Nephron progenitor cell (in vitro differentiated cells): ENCODE measurements around the gene ITGB5.

Experiments used
- DNase-seq: peaks from one replicate; pipeline ENCODE4 v3.0.0; 2021
- H3K27ac Mint-ChIP-seq: 2 replicates; pipeline ENCODE4 v1.8.0; 2021; ENCODE audit warnings: mild to moderate bottlenecking, moderate library complexity, mixed read lengths
- H3K27me3 Mint-ChIP-seq: 2 replicates; pipeline ENCODE4 v1.8.0; 2021; ENCODE audit warnings: mild to moderate bottlenecking, low read depth, mixed read lengths; ENCODE audit not compliant: poor library complexity
- H3K36me3 Mint-ChIP-seq: 2 replicates; pipeline ENCODE4 v1.8.0; 2021; ENCODE audit warnings: low read depth, mixed read lengths
- H3K4me1 Mint-ChIP-seq: 2 replicates; pipeline ENCODE4 v1.8.0; 2021; ENCODE audit warnings: mixed read lengths
- H3K4me3 Mint-ChIP-seq: 2 replicates; pipeline ENCODE4 v1.8.0; 2021; ENCODE audit warnings: mild to moderate bottlenecking, moderate library complexity, mixed read lengths
- H3K9me3 Mint-ChIP-seq: 2 replicates; pipeline ENCODE4 v1.8.0; 2021; ENCODE audit warnings: mild to moderate bottlenecking, moderate library complexity, mixed read lengths
- TF ChIP-seq, protein P1 (sequence below): fragments of 200-600 bp; sonication (generic); IDR thresholded peaks from 2 replicates; pipeline ENCODE4 v1.5.0; 2021; ENCODE audit warnings: antibody characterized with exemption

Gene ITGB5

GRCh38 chr3:124764746-124765145 lies 122.4 kb downstream of the ITGB5 start:
- Mint-ChIP-seq H3K27me3 (peaks cover under 1% of the 10 kb centered on the region), H3K4me1 (peaks cover 12% of the 10 kb centered on the region), H3K27ac (no peak overlapping the region), H3K9me3 (no peaks in the 10 kb centered on the region), H3K4me3 (no peak overlapping the region), H3K36me3 (peaks cover 18% of the 10 kb centered on the region)
- TF ChIP-seq, protein P1, sequence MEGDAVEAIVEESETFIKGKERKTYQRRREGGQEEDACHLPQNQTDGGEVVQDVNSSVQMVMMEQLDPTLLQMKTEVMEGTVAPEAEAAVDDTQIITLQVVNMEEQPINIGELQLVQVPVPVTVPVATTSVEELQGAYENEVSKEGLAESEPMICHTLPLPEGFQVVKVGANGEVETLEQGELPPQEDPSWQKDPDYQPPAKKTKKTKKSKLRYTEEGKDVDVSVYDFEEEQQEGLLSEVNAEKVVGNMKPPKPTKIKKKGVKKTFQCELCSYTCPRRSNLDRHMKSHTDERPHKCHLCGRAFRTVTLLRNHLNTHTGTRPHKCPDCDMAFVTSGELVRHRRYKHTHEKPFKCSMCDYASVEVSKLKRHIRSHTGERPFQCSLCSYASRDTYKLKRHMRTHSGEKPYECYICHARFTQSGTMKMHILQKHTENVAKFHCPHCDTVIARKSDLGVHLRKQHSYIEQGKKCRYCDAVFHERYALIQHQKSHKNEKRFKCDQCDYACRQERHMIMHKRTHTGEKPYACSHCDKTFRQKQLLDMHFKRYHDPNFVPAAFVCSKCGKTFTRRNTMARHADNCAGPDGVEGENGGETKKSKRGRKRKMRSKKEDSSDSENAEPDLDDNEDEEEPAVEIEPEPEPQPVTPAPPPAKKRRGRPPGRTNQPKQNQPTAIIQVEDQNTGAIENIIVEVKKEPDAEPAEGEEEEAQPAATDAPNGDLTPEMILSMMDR: no peak
- no peak for DNase-seq

- TF ChIP-seq, protein P1: no peak
- Mint-ChIP-seq H3K27ac (peak overlapping the region; percentile 83), H3K9me3 (no peaks in the 10 kb centered on the region), H3K27me3 (no peaks in the 10 kb centered on the region), H3K4me1 (peaks cover 10% of the 10 kb centered on the region), H3K36me3 (peaks cover 18% of the 10 kb centered on the region), H3K4me3 (no peak overlapping the region)
- DNase-seq: no peak
These were observed 123.4 kb downstream of the ITGB5 start for GRCh38 chr3:124763644-124764358.

DNA sequence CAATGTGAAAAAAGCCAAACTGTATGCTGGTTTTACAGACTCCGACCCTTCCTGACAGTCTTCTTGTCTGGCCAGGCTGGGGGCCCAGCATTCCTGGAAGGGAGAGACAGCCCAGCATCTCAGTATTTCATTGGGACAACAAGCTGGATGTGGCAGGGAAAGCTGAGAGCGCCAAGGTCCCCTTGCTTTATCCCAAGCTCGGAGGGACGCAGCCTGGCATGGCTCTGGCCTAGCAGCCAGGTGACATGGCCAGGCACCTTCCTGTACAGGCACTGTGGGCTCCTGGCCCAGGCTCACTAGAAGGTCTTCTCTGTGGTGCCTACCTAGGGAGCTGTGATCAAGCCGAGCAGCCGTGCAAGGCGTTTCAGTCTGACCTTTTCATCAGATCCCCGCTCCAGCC lies 124.0 kb downstream of the ITGB5 start:
- DNase-seq: no peak
- TF ChIP-seq, protein P1: no peak
- Mint-ChIP-seq H3K4me3 (no peak overlapping the region), H3K27ac (no peak overlapping the region), H3K9me3 (no peaks in the 10 kb centered on the region), H3K36me3 (peaks cover 15% of the 10 kb centered on the region), H3K27me3 (no peaks in the 10 kb centered on the region), H3K4me1 (peaks cover 10% of the 10 kb centered on the region)

- TF ChIP-seq, protein P1: no peak
- H3K9me3 Mint-ChIP-seq: no peaks in the 10 kb centered on the region
- H3K36me3 Mint-ChIP-seq: peaks cover 14% of the 10 kb centered on the region
- H3K4me3 Mint-ChIP-seq: no peak overlapping the region
- H3K27me3 Mint-ChIP-seq: no peaks in the 10 kb centered on the region
- H3K4me1 Mint-ChIP-seq: peaks cover 14% of the 10 kb centered on the region
- no peak overlapping the region for H3K27ac Mint-ChIP-seq
- no peak for DNase-seq
These were observed 124.5 kb downstream of the ITGB5 start for GRCh38 chr3:124762661-124763011.

- Mint-ChIP-seq H3K27ac (peak overlapping the region; percentile 56), H3K36me3 (peaks cover 14% of the 10 kb centered on the region), H3K4me1 (peaks cover 17% of the 10 kb centered on the region), H3K9me3 (no peaks in the 10 kb centered on the region), H3K4me3 (no peak overlapping the region), H3K27me3 (no peaks in the 10 kb centered on the region)
- TF ChIP-seq, protein P1: no peak
- no peak for DNase-seq
These were observed 125.1 kb downstream of the ITGB5 start for GRCh38 chr3:124761935-124762660.
